GM23338 (cell line): ENCODE results near the gene CCDC134. TPM values are rescaled to one million over a fixed set of nuclear protein-coding genes. Genes with fewer than 3 reads are reported as not detected.

Experiments
- ATAC-seq: fragments of 200-7000 bp; cut with Tn5 transposase; 3 replicates; pipeline ENCODE4 v1.9.1; 2020
- DNase-seq: peaks from one replicate; pipeline ENCODE4 v3.0.0-alpha.2; 2015; ENCODE audit warnings: low spot score
- H2AFZ ChIP-seq: fragments of 200-600 bp; sonication (generic); 2 replicates; pipeline ENCODE4 v1.8.0; 2016; ENCODE audit warnings: antibody characterized with exemption, mild to moderate bottlenecking, moderate library complexity
- H3F3A ChIP-seq: fragments of 200-600 bp; sonication (generic); replicated peaks from 2 replicates; pipeline ENCODE4 v1.8.0; 2017; ENCODE audit warnings: antibody characterized with exemption, mixed run types, low read depth
- H3K27ac ChIP-seq: fragments of 200-600 bp; sonication (generic); 2 replicates; pipeline ENCODE4 v1.6.1; 2016; ENCODE audit warnings: low read depth
- H3K27me3 ChIP-seq: fragments of 200-600 bp; sonication (generic); 2 replicates; pipeline ENCODE4 v1.8.0; 2016; ENCODE audit warnings: mild to moderate bottlenecking, mixed run types, moderate library complexity; ENCODE audit not compliant: insufficient read depth
- H3K36me3 ChIP-seq: fragments of 200-600 bp; sonication (generic); 2 replicates; pipeline ENCODE4 v1.8.0; 2016; ENCODE audit warnings: mild to moderate bottlenecking; ENCODE audit not compliant: insufficient read depth
- H3K4me1 ChIP-seq: fragments of 200-600 bp; sonication (generic); 2 replicates; pipeline ENCODE4 v1.8.0; 2016; ENCODE audit warnings: mild to moderate bottlenecking, moderate library complexity; ENCODE audit not compliant: insufficient read depth
- H3K4me2 ChIP-seq: fragments of 200-600 bp; sonication (generic); 2 replicates; pipeline ENCODE4 v1.7.1; 2017; ENCODE audit warnings: mixed run types
- H3K4me3 ChIP-seq: fragments of 200-600 bp; sonication (generic); 2 replicates; pipeline ENCODE4 v1.6.1; 2016; ENCODE audit warnings: mixed run types
- H3K79me2 ChIP-seq: fragments of 200-600 bp; sonication (generic); replicated peaks from 2 replicates; pipeline ENCODE4 v1.8.0; 2017; ENCODE audit warnings: mild to moderate bottlenecking; ENCODE audit not compliant: insufficient read depth
- H3K9me2 ChIP-seq: fragments of 200-600 bp; sonication (generic); 2 replicates; pipeline ENCODE4 v1.8.0; 2017; ENCODE audit not compliant: insufficient read depth
- H4K20me1 ChIP-seq: fragments of 200-600 bp; sonication (generic); replicated peaks from 2 replicates; pipeline ENCODE4 v1.8.0; 2017; ENCODE audit warnings: mild to moderate bottlenecking; ENCODE audit not compliant: insufficient read depth
- H3K27ac Mint-ChIP-seq: 2 replicates; pipeline ENCODE4 v1.8.0; 2020; ENCODE audit warnings: inconsistent platforms, mild to moderate bottlenecking, moderate library complexity, mixed read lengths
- H3K27me3 Mint-ChIP-seq: 3 replicates; pipeline ENCODE4 v1.8.0; 2022; ENCODE audit warnings: low read depth, mild to moderate bottlenecking, moderate library complexity, mixed read lengths, inconsistent platforms; ENCODE audit not compliant: insufficient read depth, poor library complexity
- H3K36me3 Mint-ChIP-seq: 3 replicates; pipeline ENCODE4 v1.8.0; 2021; ENCODE audit warnings: low read depth, mild to moderate bottlenecking, inconsistent platforms, moderate library complexity, mixed read lengths
- H3K4me1 Mint-ChIP-seq: 3 replicates; pipeline ENCODE4 v1.8.0; 2020; ENCODE audit warnings: mild to moderate bottlenecking, inconsistent platforms, mixed read lengths
- H3K4me3 Mint-ChIP-seq: 3 replicates; pipeline ENCODE4 v1.8.0; 2021; ENCODE audit warnings: moderate library complexity, mild to moderate bottlenecking, inconsistent platforms, mixed read lengths
- H3K9me3 Mint-ChIP-seq: 3 replicates; pipeline ENCODE4 v1.8.0; 2020; ENCODE audit warnings: moderate library complexity, mild to moderate bottlenecking, inconsistent platforms, mixed read lengths
- CREB1 ChIP-seq: fragments of 250-450 bp; sonication (Bioruptor Pico); IDR thresholded peaks from 2 replicates; pipeline ENCODE4 v1.5.0; 2020; ENCODE audit warnings: low read depth, mild to moderate bottlenecking, moderate library complexity
- CTCF ChIP-seq, 2 experiments: fragments of 200-600 bp in 1 of 2; sonication (generic) in 1 of 2; conservative IDR thresholded peaks; 2 replicates each; pipeline versions ENCODE4 v1.5.1 to v1.6.1; 2016 to 2017; ENCODE audit warnings: antibody characterized with exemption in 2 of 2, low read depth in 2 of 2, mild to moderate bottlenecking in 2 of 2, moderate library complexity in 1 of 2
- EZH2 ChIP-seq: fragments of 200-600 bp; sonication (generic); IDR thresholded peaks from one replicate; pipeline ENCODE4 v1.8.0; 2017; ENCODE audit warnings: antibody characterized with exemption, mild to moderate bottlenecking, low read depth; ENCODE audit not compliant: unreplicated experiment
- EZH2phosphoT487 ChIP-seq: fragments of 200-600 bp; sonication (generic); IDR thresholded peaks from one replicate; pipeline ENCODE4 v1.8.1; 2018; ENCODE audit warnings: antibody characterized with exemption; ENCODE audit not compliant: unreplicated experiment
- POLR2AphosphoS5 ChIP-seq: IDR thresholded peaks from 2 replicates; pipeline ENCODE4 v1.6.1; 2016; ENCODE audit warnings: antibody characterized with exemption, low read depth
- STAT1 ChIP-seq: IDR thresholded peaks from one replicate; pipeline ENCODE4 v1.6.1; 2016; ENCODE audit warnings: antibody characterized with exemption; ENCODE audit not compliant: unreplicated experiment
- ZNF114 ChIP-seq: fragments of 250-450 bp; sonication (Bioruptor Pico); IDR thresholded peaks from 2 replicates; pipeline ENCODE4 v1.5.0; 2020; ENCODE audit warnings: mild to moderate bottlenecking, moderate library complexity
- ZNF331 ChIP-seq: fragments of 250-450 bp; sonication (Bioruptor Pico); IDR thresholded peaks from 2 replicates; pipeline ENCODE4 v1.5.0; 2020; ENCODE audit warnings: low read depth, mild to moderate bottlenecking, moderate library complexity
- polyA plus RNA-seq: library from polyadenylated mRNA; unstranded; fragments of >200 nt; fragmentation: Nextera tagmentation; extraction: Ambion mirVana; gene quantifications from 2 replicates; pipeline ENCODE4 v1.2.1, GENCODE V29; 2016
- total RNA-seq: library from RNA; depleted of rRNA; stranded (reverse); fragments of >200 nt; shearing (Covaris generic); gene quantifications from 2 replicates; pipeline ENCODE4 v1.2.3, GENCODE V29; 2014
- TF ChIP-seq, protein P1 (sequence below): IDR thresholded peaks from one replicate; pipeline ENCODE4 v1.6.1; 2018; ENCODE audit warnings: antibody characterized with exemption; ENCODE audit not compliant: unreplicated experiment
- TF ChIP-seq, protein P2 (sequence below): fragments of 250-450 bp; sonication (Bioruptor Pico); IDR thresholded peaks from 2 replicates; pipeline ENCODE4 v1.5.0; 2020; ENCODE audit warnings: mild to moderate bottlenecking, moderate library complexity

Gene CCDC134
- total and polyA plus RNA-seq, 2 experiments from 2014 or later = 2.7 to 24.5 TPM

- TF ChIP-seq EZH2phosphoT487 (no peak), ZNF114 (CRISPR knock-in tag) (no peak), ZNF331 (CRISPR knock-in tag) (no peak)
- TF ChIP-seq, protein P1, sequence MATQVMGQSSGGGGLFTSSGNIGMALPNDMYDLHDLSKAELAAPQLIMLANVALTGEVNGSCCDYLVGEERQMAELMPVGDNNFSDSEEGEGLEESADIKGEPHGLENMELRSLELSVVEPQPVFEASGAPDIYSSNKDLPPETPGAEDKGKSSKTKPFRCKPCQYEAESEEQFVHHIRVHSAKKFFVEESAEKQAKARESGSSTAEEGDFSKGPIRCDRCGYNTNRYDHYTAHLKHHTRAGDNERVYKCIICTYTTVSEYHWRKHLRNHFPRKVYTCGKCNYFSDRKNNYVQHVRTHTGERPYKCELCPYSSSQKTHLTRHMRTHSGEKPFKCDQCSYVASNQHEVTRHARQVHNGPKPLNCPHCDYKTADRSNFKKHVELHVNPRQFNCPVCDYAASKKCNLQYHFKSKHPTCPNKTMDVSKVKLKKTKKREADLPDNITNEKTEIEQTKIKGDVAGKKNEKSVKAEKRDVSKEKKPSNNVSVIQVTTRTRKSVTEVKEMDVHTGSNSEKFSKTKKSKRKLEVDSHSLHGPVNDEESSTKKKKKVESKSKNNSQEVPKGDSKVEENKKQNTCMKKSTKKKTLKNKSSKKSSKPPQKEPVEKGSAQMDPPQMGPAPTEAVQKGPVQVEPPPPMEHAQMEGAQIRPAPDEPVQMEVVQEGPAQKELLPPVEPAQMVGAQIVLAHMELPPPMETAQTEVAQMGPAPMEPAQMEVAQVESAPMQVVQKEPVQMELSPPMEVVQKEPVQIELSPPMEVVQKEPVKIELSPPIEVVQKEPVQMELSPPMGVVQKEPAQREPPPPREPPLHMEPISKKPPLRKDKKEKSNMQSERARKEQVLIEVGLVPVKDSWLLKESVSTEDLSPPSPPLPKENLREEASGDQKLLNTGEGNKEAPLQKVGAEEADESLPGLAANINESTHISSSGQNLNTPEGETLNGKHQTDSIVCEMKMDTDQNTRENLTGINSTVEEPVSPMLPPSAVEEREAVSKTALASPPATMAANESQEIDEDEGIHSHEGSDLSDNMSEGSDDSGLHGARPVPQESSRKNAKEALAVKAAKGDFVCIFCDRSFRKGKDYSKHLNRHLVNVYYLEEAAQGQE = no peak
These were observed 31.5 kb downstream of the CCDC134 start (continued) for GRCh38 chr22:41831828-41832552.

- H2AFZ ChIP-seq = no peak within 1 kb of the TSS
- no peak for TF ChIP-seq EZH2phosphoT487
- TF ChIP-seq CTCF (conservative IDR thresholded peaks at IDR 0.05; ENCODE audit: low read depth in 2 of 2) = no peak; a peak in 1 of 4 replicates
- TF ChIP-seq STAT1 = no peak
- no peak for TF ChIP-seq ZNF114 (CRISPR knock-in tag)
- TF ChIP-seq, protein P2, sequence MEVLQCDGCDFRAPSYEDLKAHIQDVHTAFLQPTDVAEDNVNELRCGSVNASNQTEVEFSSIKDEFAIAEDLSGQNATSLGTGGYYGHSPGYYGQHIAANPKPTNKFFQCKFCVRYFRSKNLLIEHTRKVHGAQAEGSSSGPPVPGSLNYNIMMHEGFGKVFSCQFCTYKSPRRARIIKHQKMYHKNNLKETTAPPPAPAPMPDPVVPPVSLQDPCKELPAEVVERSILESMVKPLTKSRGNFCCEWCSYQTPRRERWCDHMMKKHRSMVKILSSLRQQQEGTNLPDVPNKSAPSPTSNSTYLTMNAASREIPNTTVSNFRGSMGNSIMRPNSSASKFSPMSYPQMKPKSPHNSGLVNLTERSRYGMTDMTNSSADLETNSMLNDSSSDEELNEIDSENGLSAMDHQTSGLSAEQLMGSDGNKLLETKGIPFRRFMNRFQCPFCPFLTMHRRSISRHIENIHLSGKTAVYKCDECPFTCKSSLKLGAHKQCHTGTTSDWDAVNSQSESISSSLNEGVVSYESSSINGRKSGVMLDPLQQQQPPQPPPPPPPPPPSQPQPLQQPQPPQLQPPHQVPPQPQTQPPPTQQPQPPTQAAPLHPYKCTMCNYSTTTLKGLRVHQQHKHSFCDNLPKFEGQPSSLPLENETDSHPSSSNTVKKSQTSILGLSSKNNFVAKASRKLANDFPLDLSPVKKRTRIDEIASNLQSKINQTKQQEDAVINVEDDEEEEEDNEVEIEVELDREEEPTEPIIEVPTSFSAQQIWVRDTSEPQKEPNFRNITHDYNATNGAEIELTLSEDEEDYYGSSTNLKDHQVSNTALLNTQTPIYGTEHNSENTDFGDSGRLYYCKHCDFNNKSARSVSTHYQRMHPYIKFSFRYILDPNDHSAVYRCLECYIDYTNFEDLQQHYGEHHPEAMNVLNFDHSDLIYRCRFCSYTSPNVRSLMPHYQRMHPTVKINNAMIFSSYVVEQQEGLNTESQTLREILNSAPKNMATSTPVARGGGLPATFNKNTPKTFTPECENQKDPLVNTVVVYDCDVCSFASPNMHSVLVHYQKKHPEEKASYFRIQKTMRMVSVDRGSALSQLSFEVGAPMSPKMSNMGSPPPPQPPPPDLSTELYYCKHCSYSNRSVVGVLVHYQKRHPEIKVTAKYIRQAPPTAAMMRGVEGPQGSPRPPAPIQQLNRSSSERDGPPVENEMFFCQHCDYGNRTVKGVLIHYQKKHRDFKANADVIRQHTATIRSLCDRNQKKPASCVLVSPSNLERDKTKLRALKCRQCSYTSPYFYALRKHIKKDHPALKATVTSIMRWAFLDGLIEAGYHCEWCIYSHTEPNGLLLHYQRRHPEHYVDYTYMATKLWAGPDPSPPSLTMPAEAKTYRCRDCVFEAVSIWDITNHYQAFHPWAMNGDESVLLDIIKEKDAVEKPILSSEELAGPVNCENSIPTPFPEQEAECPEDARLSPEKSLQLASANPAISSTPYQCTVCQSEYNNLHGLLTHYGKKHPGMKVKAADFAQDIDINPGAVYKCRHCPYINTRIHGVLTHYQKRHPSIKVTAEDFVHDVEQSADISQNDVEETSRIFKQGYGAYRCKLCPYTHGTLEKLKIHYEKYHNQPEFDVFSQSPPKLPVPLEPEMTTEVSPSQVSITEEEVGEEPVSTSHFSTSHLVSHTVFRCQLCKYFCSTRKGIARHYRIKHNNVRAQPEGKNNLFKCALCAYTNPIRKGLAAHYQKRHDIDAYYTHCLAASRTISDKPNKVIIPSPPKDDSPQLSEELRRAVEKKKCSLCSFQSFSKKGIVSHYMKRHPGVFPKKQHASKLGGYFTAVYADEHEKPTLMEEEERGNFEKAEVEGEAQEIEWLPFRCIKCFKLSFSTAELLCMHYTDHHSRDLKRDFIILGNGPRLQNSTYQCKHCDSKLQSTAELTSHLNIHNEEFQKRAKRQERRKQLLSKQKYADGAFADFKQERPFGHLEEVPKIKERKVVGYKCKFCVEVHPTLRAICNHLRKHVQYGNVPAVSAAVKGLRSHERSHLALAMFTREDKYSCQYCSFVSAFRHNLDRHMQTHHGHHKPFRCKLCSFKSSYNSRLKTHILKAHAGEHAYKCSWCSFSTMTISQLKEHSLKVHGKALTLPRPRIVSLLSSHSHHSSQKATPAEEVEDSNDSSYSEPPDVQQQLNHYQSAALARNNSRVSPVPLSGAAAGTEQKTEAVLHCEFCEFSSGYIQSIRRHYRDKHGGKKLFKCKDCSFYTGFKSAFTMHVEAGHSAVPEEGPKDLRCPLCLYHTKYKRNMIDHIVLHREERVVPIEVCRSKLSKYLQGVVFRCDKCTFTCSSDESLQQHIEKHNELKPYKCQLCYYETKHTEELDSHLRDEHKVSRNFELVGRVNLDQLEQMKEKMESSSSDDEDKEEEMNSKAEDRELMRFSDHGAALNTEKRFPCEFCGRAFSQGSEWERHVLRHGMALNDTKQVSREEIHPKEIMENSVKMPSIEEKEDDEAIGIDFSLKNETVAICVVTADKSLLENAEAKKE (CRISPR knock-in tag) = no peak
- TF ChIP-seq ZNF331 (CRISPR knock-in tag) = no peak
- peak; percentile 75 for TF ChIP-seq POLR2AphosphoS5
- TF ChIP-seq EZH2 = no peak
- TF ChIP-seq CREB1 (CRISPR knock-in tag) = peak; percentile 90
These were observed 32.3 kb downstream of the CCDC134 start, which contains the start of gene SREBF2 for GRCh38 chr22:41832553-41833368. Gene SREBF2, plus strand, starts transcription at chr22:41833105. Its CDS starts 166 bp downstream, at chr22:41833271.

More at GRCh38 chr22:41832553-41833368, 32.3 kb downstream of the CCDC134 start, which contains the start of gene SREBF2:
- DNase-seq = peak; percentile 100
- Histone ChIP-seq H3K4me2 (peak within 1 kb of the TSS; percentile 95), H3K4me3 (peak within 1 kb of the TSS; percentile 79), H3K27me3 (no peaks in the 10 kb centered on the region), H3K79me2 (peaks cover 46% of the 10 kb centered on the region), H3K9me2 (no peaks in the 10 kb centered on the region), H3K27ac (peak within 1 kb of the TSS; percentile 97), H3K36me3 (peaks cover 18% of the 10 kb centered on the region), H4K20me1 (peaks cover 10% of the 10 kb centered on the region), H3F3A (peaks cover 5% of the 10 kb centered on the region; the same call in 1 of the 2 replicates), H3K4me1 (peaks cover 26% of the 10 kb centered on the region)
- peak; percentile 90 for ATAC-seq
- peaks cover 29% of the 10 kb centered on the region for H3K4me1 Mint-ChIP-seq
- peaks cover 29% of the 10 kb centered on the region for H3K36me3 Mint-ChIP-seq
- H3K27ac Mint-ChIP-seq = peak within 1 kb of the TSS; percentile 99
- H3K4me3 Mint-ChIP-seq = peak within 1 kb of the TSS; percentile 99
- no peaks in the 10 kb centered on the region for H3K9me3 Mint-ChIP-seq
- H3K27me3 Mint-ChIP-seq = peaks cover 8% of the 10 kb centered on the region
